Measurements from ENCODE around the gene PHRF1.

Gene PHRF1

DNA sequence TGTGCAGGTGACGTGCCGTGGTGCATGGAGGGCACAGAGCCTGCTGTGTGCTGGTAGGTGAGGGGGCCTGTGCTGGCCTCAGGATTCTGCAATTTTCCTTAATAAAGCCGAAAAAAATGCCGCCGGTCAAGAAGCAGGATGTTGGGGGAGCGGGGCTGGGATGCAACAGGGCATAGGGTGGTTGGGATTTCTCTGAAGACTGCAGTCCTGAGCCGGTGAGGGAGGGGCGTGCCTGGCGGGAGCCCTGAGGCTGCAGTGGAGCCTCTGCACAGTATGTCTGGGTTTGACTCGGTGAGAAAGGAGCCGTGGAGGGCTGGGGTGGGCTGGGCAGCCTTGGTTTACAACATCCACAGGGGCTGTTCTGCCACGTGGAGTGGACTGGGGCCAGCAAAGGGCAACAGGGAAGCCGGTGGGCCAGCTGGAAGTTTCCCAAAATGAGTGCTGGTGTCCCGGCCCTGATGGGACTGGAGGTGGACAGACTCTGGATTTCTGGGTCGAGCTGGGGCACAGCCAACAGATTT is 47.1 kb downstream of the PHRF1 start:
- DNase-seq: no peak
- H3K27me3 ChIP-seq (replicated peaks; ENCODE audit: control insufficient read depth, insufficient read depth, low read length, poor library complexity, severe bottlenecking): peaks cover 23% of the 10 kb centered on the region
- H3K36me3 ChIP-seq (ENCODE audit: control insufficient read depth, insufficient read depth, low read length): no peaks in the 10 kb centered on the region
- H3K4me1 ChIP-seq (ENCODE audit: control insufficient read depth, insufficient read depth, low read length, poor library complexity, severe bottlenecking): peaks cover 8% of the 10 kb centered on the region
- H3K4me3 ChIP-seq (ENCODE audit: insufficient read depth, low read depth, low read length, poor library complexity, severe bottlenecking): no peak overlapping the region
- H3K9me3 ChIP-seq (ENCODE audit: control insufficient read depth, low read length): no peaks in the 10 kb centered on the region
- no peak overlapping the region for H3K27ac ChIP-seq (ENCODE audit: insufficient read depth, low read length, poor library complexity, severe bottlenecking)

DNA sequence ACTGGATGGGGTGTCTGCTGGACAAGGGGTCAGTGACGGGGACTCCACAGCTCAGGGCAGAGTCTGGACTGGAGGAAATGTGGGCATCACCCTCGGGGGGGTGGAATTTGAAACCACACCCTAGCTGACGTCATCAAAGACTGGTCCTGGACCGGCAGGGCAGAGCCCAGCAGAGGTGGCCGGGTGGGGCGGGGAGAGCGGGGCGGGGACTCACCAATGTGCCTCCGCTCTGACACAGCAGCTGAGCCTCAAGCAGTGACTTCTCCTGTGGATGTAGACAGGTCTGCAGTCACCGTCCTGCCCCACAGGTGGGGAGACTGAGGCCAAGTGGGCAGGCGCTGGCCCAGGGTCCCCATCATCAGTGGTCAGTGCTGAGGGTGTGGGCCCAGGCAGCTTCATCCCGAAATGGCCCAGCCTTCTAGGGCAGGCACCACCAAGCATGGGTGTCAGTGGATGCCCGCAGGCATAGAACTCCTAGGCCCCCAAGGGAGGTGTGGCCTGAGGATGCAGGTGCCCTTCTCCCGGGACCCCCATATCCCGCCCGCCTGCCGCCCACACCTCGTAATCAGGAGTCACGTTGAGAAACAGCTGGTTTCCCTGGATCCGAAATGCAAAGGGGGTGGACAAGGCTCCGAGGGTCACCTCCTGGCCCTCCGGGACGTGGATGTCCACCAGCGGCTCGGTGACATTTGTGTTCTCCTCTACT is 47.9 kb downstream of the PHRF1 start:
- Histone ChIP-seq H3K27me3 (replicated peaks; ENCODE audit: control insufficient read depth, insufficient read depth, low read length, poor library complexity, severe bottlenecking) (peaks cover 23% of the 10 kb centered on the region), H3K36me3 (ENCODE audit: control insufficient read depth, insufficient read depth, low read length) (no peaks in the 10 kb centered on the region), H3K4me1 (ENCODE audit: control insufficient read depth, insufficient read depth, low read length, poor library complexity, severe bottlenecking) (peaks cover 14% of the 10 kb centered on the region), H3K9me3 (ENCODE audit: control insufficient read depth, low read length) (no peaks in the 10 kb centered on the region), H3K4me3 (ENCODE audit: insufficient read depth, low read depth, low read length, poor library complexity, severe bottlenecking) (no peak overlapping the region), H3K27ac (ENCODE audit: insufficient read depth, low read length, poor library complexity, severe bottlenecking) (no peak overlapping the region)
- DNase-seq: no peak

DNA sequence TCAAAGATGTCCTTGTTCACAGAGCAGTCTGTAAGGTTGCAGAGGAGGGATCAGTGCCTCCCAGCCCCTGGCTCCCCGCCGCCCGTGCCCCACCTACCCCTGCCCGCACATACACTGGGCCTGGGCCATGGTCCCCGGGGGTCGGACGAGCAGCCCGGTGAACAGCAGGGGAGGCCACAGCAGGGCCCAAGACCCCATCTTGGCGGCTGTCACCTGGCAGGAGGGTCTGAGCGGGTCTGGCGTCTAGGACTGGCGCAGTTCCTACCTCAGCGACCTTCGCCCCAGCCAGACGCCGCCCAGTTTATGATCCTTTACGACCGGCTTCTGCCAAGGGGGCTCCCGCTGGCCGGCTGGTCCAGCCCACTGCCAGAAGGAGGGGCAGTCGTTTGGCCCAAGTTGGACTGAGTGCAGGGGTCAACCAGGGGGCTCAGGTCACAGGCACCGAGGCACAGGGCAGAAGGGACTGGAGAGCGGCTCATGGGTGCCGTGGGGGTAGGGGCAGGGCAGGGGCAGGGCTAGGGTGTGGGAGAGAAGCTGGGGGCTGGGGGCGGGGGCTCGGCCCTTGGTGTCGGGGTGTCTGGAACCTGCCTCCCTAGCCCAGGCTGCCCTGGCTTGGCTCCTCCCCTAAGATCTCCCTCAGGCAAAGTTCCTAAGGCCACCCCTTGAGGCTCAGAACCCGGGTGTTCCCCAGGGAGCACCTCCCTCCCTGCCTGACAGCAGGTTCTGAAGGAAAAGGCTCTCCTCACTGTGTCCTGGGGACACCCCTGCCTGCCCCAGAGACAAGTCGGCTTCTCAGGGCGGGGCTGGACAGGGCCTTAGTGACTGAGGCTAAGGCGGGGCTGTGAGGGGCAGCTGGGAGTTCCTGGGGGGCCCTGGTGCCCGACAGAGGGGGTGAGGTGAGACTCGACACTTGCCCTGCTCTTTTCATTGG is 48.7 kb downstream of the PHRF1 start, which contains the start of gene CDHR5:
Gene CDHR5, minus strand, starts transcription at position 251 of the 931 bp plus-strand sequence. Its CDS starts 53 bp downstream, at position 198.
- DNase-seq: no peak
- H3K27me3 ChIP-seq (replicated peaks; ENCODE audit: control insufficient read depth, insufficient read depth, low read length, poor library complexity, severe bottlenecking): peaks cover 23% of the 10 kb centered on the region
- no peaks in the 10 kb centered on the region for H3K9me3 ChIP-seq (ENCODE audit: control insufficient read depth, low read length)
- H3K27ac ChIP-seq (ENCODE audit: insufficient read depth, low read length, poor library complexity, severe bottlenecking): no peak within 1 kb of the TSS
- H3K4me1 ChIP-seq (ENCODE audit: control insufficient read depth, insufficient read depth, low read length, poor library complexity, severe bottlenecking): peaks cover 18% of the 10 kb centered on the region
- no peak within 1 kb of the TSS for H3K4me3 ChIP-seq (ENCODE audit: insufficient read depth, low read depth, low read length, poor library complexity, severe bottlenecking)
- H3K36me3 ChIP-seq (ENCODE audit: control insufficient read depth, insufficient read depth, low read length): no peaks in the 10 kb centered on the region

DNA sequence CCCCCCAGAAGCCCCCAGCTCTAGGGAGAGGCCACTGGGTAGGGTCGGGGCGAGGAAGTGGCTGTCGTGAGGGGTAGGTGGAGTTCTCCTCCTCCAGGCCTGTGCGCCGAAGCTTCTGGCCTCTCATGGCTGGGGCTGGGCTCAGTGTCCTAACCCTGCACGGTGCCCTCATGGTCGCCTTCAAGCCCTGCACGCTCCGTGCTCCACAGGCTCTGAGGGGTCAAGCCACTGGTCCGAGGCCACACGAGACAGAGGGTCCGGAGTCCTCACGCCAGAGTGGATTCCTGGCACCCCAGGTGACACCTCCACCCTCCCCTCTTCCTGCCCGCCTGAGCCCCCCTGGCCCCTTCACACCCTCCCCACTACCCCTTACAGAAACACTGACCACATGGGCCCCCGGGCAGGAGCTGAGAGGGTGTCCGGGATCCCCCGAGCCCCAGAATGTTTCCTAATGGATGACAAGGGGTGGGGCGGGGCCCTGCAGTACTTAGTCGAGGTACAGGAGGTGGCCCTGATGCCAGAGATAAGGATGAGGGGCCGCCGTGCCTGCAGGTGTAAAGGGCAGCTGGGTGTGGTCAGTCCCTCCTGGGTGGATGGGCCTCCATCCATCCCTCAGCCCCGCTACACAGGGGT is 49.5 kb downstream of the PHRF1 start:
- no peak overlapping the region for H3K27ac ChIP-seq (ENCODE audit: insufficient read depth, low read length, poor library complexity, severe bottlenecking)
- H3K36me3 ChIP-seq (ENCODE audit: control insufficient read depth, insufficient read depth, low read length): no peaks in the 10 kb centered on the region
- peaks cover 18% of the 10 kb centered on the region for H3K4me1 ChIP-seq (ENCODE audit: control insufficient read depth, insufficient read depth, low read length, poor library complexity, severe bottlenecking)
- DNase-seq: no peak
- no peak overlapping the region for H3K4me3 ChIP-seq (ENCODE audit: insufficient read depth, low read depth, low read length, poor library complexity, severe bottlenecking)
- peaks cover 23% of the 10 kb centered on the region for H3K27me3 ChIP-seq (replicated peaks; ENCODE audit: control insufficient read depth, insufficient read depth, low read length, poor library complexity, severe bottlenecking)
- no peaks in the 10 kb centered on the region for H3K9me3 ChIP-seq (ENCODE audit: control insufficient read depth, low read length)

DNA sequence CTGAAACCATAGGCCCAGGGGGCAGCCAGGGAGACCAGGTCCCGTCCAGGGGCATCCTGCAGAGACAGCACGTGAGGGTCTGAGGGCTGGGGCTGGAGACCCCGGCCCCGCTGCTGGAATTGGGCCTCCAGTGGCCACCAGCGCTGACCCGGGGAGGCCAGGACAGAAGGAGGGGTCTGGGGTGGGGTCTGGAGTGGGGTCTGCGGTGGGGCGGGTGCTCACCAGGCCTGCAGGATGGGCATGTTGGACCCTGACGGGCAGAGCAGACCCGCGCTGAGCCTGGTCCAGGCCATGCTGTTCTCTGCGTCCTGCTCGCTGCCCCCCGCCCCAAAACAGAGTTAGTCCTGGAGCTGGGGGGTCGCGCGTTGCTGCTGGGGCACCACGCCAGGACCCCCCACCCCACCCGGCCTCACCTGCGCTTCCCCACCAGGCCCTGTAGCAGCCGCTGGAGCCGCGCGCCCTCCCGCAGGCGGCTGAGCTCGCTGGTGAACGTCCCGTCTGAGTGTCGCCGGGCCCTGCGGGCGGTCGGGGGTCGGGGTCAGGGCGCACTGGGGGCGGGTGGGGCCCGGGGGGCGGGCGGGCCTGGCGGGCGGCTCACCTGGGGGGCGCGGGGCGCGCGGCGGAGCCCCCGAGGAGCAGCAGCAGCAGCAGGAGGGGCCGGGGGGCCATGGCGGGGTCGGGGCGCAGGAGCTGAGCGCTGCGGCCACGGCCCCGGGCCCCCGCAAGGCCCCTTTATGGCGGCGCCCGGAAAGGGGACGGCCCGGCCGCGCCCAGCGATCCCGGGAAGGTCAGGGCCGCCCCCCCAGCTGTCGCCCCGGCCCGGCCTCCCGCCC is 50.4 kb downstream of the PHRF1 start, which contains the start of gene SCT:
Gene SCT, minus strand, starts transcription at position 707 of the 833 bp plus-strand sequence. Its CDS starts 38 bp downstream, at position 669.
- no peak within 1 kb of the TSS for H3K27ac ChIP-seq (ENCODE audit: insufficient read depth, low read length, poor library complexity, severe bottlenecking)
- no peaks in the 10 kb centered on the region for H3K36me3 ChIP-seq (ENCODE audit: control insufficient read depth, insufficient read depth, low read length)
- H3K4me3 ChIP-seq (ENCODE audit: insufficient read depth, low read depth, low read length, poor library complexity, severe bottlenecking): no peak within 1 kb of the TSS
- H3K4me1 ChIP-seq (ENCODE audit: control insufficient read depth, insufficient read depth, low read length, poor library complexity, severe bottlenecking): peaks cover 18% of the 10 kb centered on the region
- peaks cover 23% of the 10 kb centered on the region for H3K27me3 ChIP-seq (replicated peaks; ENCODE audit: control insufficient read depth, insufficient read depth, low read length, poor library complexity, severe bottlenecking)
- DNase-seq: no peak
- H3K9me3 ChIP-seq (ENCODE audit: control insufficient read depth, low read length): no peaks in the 10 kb centered on the region

DNA sequence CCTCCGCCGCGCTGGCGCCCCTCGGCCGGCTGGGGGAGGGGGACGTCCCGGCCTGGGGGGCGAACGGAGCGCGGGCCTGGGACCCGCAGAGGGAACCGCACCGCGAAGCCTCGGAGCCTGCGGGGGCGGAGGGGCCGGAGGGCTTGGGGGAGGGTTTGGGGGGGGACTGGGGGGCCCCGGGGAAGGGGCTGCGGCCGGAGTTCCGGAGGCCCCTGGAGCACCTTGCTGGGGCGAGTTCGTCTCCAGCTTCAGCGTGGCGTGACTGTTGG is 51.0 kb downstream of the PHRF1 start:
- H3K9me3 ChIP-seq (ENCODE audit: control insufficient read depth, low read length): no peaks in the 10 kb centered on the region
- H3K27ac ChIP-seq (ENCODE audit: insufficient read depth, low read length, poor library complexity, severe bottlenecking): no peak overlapping the region
- peaks cover 23% of the 10 kb centered on the region for H3K27me3 ChIP-seq (replicated peaks; ENCODE audit: control insufficient read depth, insufficient read depth, low read length, poor library complexity, severe bottlenecking)
- H3K4me1 ChIP-seq (ENCODE audit: control insufficient read depth, insufficient read depth, low read length, poor library complexity, severe bottlenecking): peaks cover 18% of the 10 kb centered on the region
- no peak overlapping the region for H3K4me3 ChIP-seq (ENCODE audit: insufficient read depth, low read depth, low read length, poor library complexity, severe bottlenecking)
- no peak for DNase-seq
- no peaks in the 10 kb centered on the region for H3K36me3 ChIP-seq (ENCODE audit: control insufficient read depth, insufficient read depth, low read length)

DNA sequence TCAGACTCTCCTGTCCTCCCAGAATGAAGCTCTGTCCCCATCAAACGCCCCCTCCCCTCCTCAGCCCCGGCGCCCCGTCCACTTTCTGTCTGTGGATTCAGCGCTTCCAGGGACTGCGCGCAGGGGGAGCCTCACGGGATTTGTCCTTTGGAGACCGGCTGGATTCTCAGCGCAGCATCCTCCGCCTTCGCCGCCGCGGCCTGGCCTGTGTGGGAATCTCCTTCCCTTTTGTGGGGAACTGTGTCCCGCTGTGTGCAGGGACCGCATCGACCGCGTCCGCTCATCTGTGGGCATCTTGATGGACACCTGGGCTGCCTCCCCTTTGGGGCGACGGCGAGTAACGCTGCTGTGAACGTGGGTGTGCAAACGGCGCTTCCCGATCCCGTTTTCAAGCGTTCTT is 51.8 kb downstream of the PHRF1 start:
- Histone ChIP-seq H3K27me3 (replicated peaks; ENCODE audit: control insufficient read depth, insufficient read depth, low read length, poor library complexity, severe bottlenecking) (peaks cover 23% of the 10 kb centered on the region), H3K27ac (ENCODE audit: insufficient read depth, low read length, poor library complexity, severe bottlenecking) (no peak overlapping the region), H3K36me3 (ENCODE audit: control insufficient read depth, insufficient read depth, low read length) (no peaks in the 10 kb centered on the region), H3K4me1 (ENCODE audit: control insufficient read depth, insufficient read depth, low read length, poor library complexity, severe bottlenecking) (peaks cover 18% of the 10 kb centered on the region), H3K4me3 (ENCODE audit: insufficient read depth, low read depth, low read length, poor library complexity, severe bottlenecking) (no peak overlapping the region), H3K9me3 (ENCODE audit: control insufficient read depth, low read length) (no peaks in the 10 kb centered on the region)
- DNase-seq: no peak

DNA sequence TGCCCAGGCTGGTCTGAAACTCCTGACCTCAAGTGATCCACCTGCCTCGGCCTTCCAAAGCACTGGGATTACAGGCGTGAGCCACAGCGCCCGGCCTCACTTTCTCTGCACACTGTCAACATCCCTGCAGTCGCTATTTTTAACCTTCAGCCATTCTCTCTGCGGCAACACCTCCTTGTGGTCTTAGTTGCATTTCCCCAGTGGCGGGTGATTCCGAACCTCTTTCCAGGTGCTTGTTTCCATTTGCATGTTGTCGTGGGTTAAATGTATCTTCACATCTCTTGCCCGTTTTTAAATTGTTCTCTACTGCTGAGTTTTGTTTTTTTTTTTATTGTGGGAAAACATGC is 52.9 kb downstream of the PHRF1 start:
- Histone ChIP-seq H3K4me3 (ENCODE audit: insufficient read depth, low read depth, low read length, poor library complexity, severe bottlenecking) (no peak overlapping the region), H3K27ac (ENCODE audit: insufficient read depth, low read length, poor library complexity, severe bottlenecking) (no peak overlapping the region), H3K36me3 (ENCODE audit: control insufficient read depth, insufficient read depth, low read length) (no peaks in the 10 kb centered on the region), H3K9me3 (ENCODE audit: control insufficient read depth, low read length) (no peaks in the 10 kb centered on the region), H3K4me1 (ENCODE audit: control insufficient read depth, insufficient read depth, low read length, poor library complexity, severe bottlenecking) (peaks cover 18% of the 10 kb centered on the region), H3K27me3 (replicated peaks; ENCODE audit: control insufficient read depth, insufficient read depth, low read length, poor library complexity, severe bottlenecking) (peaks cover 23% of the 10 kb centered on the region)
- no peak for DNase-seq

DNA sequence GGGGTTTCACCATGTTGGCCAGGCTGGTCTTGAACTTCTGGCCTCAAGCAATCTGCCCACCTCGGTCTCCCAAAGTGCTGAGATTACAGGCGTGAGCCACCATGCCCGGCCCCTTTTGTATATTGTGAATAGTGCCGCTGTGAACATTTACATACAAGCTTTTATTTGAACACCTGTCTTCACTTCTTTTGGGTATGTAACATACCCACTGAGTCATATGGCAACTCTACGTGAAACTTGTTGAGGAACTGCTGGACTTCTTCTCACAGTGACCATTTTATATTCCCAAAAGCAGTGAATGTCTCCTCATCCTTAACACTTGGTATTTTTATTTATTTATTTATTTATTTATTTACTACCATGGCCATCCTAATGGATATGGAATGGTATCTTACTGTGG is 54.6 kb downstream of the PHRF1 start:
- peaks cover 9% of the 10 kb centered on the region for H3K27me3 ChIP-seq (replicated peaks; ENCODE audit: control insufficient read depth, insufficient read depth, low read length, poor library complexity, severe bottlenecking)
- no peaks in the 10 kb centered on the region for H3K36me3 ChIP-seq (ENCODE audit: control insufficient read depth, insufficient read depth, low read length)
- no peaks in the 10 kb centered on the region for H3K9me3 ChIP-seq (ENCODE audit: control insufficient read depth, low read length)
- peaks cover 18% of the 10 kb centered on the region for H3K4me1 ChIP-seq (ENCODE audit: control insufficient read depth, insufficient read depth, low read length, poor library complexity, severe bottlenecking)
- no peak for DNase-seq
- H3K4me3 ChIP-seq (ENCODE audit: insufficient read depth, low read depth, low read length, poor library complexity, severe bottlenecking): no peak overlapping the region
- no peak overlapping the region for H3K27ac ChIP-seq (ENCODE audit: insufficient read depth, low read length, poor library complexity, severe bottlenecking)

Measured in effector memory CD4-positive, alpha-beta T cell (primary cell).